SK-N-SH (cell line): ENCODE measurements around the gene TMCO4. TPM values are rescaled to one million over a fixed set of nuclear protein-coding genes. Genes with fewer than 3 reads are reported as not detected.

ENCODE experiments used
- CTCF ChIA-PET: fragments of 300-600, 350-600 bp; formaldehyde crosslinking; extraction: SDS; loops from one replicate; lab custom pipeline; 2021; lab: Yijun Ruan, JAX
- POLR2A ChIA-PET: fragments of 350-600 bp; sonication (Branson Sonifier 250); formaldehyde crosslinking; extraction: SDS; loops from one replicate; lab custom pipeline; 2020; ENCODE audit warnings: antibody characterized with exemption, inconsistent platforms; lab: Yijun Ruan, JAX
- DNase-seq: peaks from one replicate; pipeline ENCODE4 v3.0.0; 2012
- H2AFZ ChIP-seq: fragments of 200-600 bp; sonication (generic); 2 replicates; pipeline ENCODE4 v1.8.1; 2016; ENCODE audit warnings: antibody characterized with exemption, mild to moderate bottlenecking, low read depth
- H3F3A ChIP-seq: fragments of 200-600 bp; sonication (generic); replicated peaks from 2 replicates; pipeline ENCODE3; 2016; ENCODE audit warnings: antibody characterized with exemption, mild to moderate bottlenecking; ENCODE audit not compliant: insufficient read depth
- H3K27ac ChIP-seq, 2 experiments: fragments of 200-500 bp in 1 of 2; fragments of 200-600 bp in 1 of 2; sonication (Bioruptor generic) in 1 of 2; sonication (generic), shearing (Covaris generic) in 1 of 2; 2 replicates each; pipeline versions ENCODE4 v1.5.1 to v1.6.1; 2014 to 2016; ENCODE audit warnings: low read depth in 2 of 2, inconsistent platforms in 1 of 2, low read length in 1 of 2, mild to moderate bottlenecking in 1 of 2, mixed read lengths in 1 of 2
- H3K27me3 ChIP-seq: fragments of 200-600 bp; sonication (generic), shearing (Covaris generic); 2 replicates; pipeline ENCODE4 v1.6.1; 2016; ENCODE audit warnings: mixed run types; ENCODE audit not compliant: insufficient read depth
- H3K36me3 ChIP-seq, 2 experiments: fragments of 200-500 bp in 1 of 2; fragments of 200-600 bp in 1 of 2; sonication (Bioruptor generic) in 1 of 2; sonication (generic) in 1 of 2; replicated peaks in 1 of 2; 2 replicates each; pipeline versions ENCODE3 to v1.5.1; 2014 to 2016; ENCODE audit warnings: low read length in 1 of 2, mild to moderate bottlenecking in 1 of 2; ENCODE audit not compliant: insufficient read depth in 2 of 2, control insufficient read depth in 1 of 2
- H3K4me1 ChIP-seq, 2 experiments: fragments of 200-500 bp in 1 of 2; fragments of 200-600 bp in 1 of 2; sonication (Bioruptor generic) in 1 of 2; sonication (generic), shearing (Covaris generic) in 1 of 2; 2 replicates each; pipeline versions ENCODE4 v1.5.1 to v1.6.1; 2014 to 2016; ENCODE audit warnings: low read depth in 1 of 2, low read length in 1 of 2, mixed run types in 1 of 2; ENCODE audit not compliant: insufficient read depth in 2 of 2, control insufficient read depth in 1 of 2
- H3K4me2 ChIP-seq: fragments of 200-600 bp; sonication (generic), shearing (Covaris generic); 2 replicates; pipeline ENCODE4 v1.6.1; 2017; ENCODE audit warnings: mixed run types
- H3K4me3 ChIP-seq, 2 experiments: fragments of 200-500 bp in 1 of 2; fragments of 200-600 bp in 1 of 2; sonication (Bioruptor generic) in 1 of 2; sonication (generic), shearing (Covaris generic) in 1 of 2; 2 replicates each; pipeline versions ENCODE4 v1.5.1 to v1.8.1; 2014 to 2016; ENCODE audit warnings: low read depth in 2 of 2, inconsistent platforms in 1 of 2, low read length in 1 of 2, mild to moderate bottlenecking in 1 of 2, mixed read lengths in 1 of 2, moderate library complexity in 1 of 2
- H3K79me2 ChIP-seq: fragments of 200-600 bp; sonication (generic); 2 replicates; pipeline ENCODE4 v1.8.1; 2017; ENCODE audit warnings: mild to moderate bottlenecking; ENCODE audit not compliant: insufficient read depth
- H3K9ac ChIP-seq: fragments of 200-600 bp; sonication (generic); 2 replicates; pipeline ENCODE4 v1.6.1; 2017; ENCODE audit warnings: mixed run types
- H3K9me2 ChIP-seq: fragments of 200-600 bp; sonication (generic); 2 replicates; pipeline ENCODE4 v1.6.1; 2017; ENCODE audit warnings: mixed run types
- H3K9me3 ChIP-seq: fragments of 200-600 bp; sonication (generic); 2 replicates; pipeline ENCODE4 v1.6.1; 2017; ENCODE audit warnings: mixed run types, mild to moderate bottlenecking, moderate library complexity
- H4K20me1 ChIP-seq: fragments of 200-600 bp; sonication (generic); 2 replicates; pipeline ENCODE4 v1.6.1; 2017; ENCODE audit warnings: mild to moderate bottlenecking, mixed run types; ENCODE audit not compliant: insufficient read depth
- MEF2A ChIP-seq: IDR thresholded peaks from 2 replicates; pipeline ENCODE4 v1.4.0; 2012; ENCODE audit warnings: low read depth, borderline replicate concordance
- MXI1 ChIP-seq: IDR thresholded peaks from 2 replicates; pipeline ENCODE4 v1.6.1; 2012; ENCODE audit warnings: mild to moderate bottlenecking, low read depth, low read length, improper control_type of control experiment
- NRF1 ChIP-seq: IDR thresholded peaks from 2 replicates; pipeline ENCODE4 v1.6.1; 2012; ENCODE audit warnings: low read depth, mild to moderate bottlenecking, low read length
- REST ChIP-seq: IDR thresholded peaks from 2 replicates; pipeline ENCODE4 v1.6.1; 2012; ENCODE audit warnings: mild to moderate bottlenecking, low read depth, low read length, moderate library complexity
- TCF12 ChIP-seq: IDR thresholded peaks from 2 replicates; pipeline ENCODE4 v1.4.0; 2012
- TEAD4 ChIP-seq: IDR thresholded peaks from 2 replicates; pipeline ENCODE4 v1.4.0; 2012; ENCODE audit warnings: mild to moderate bottlenecking, borderline replicate concordance; ENCODE audit not compliant: insufficient read depth
- USF1 ChIP-seq: IDR thresholded peaks from 2 replicates; pipeline ENCODE4 v1.4.0; 2012; ENCODE audit warnings: low read depth, borderline replicate concordance
- USF2 ChIP-seq: fragments of 150-350 bp; IDR thresholded peaks from 2 replicates; pipeline ENCODE4 v1.6.1; 2017; ENCODE audit warnings: antibody characterized with exemption, low read length, low read depth, borderline replicate concordance
- YY1 ChIP-seq: IDR thresholded peaks from 2 replicates; pipeline ENCODE4 v1.4.0; 2012; ENCODE audit warnings: low read depth, mild to moderate bottlenecking
- ZBTB33 ChIP-seq: IDR thresholded peaks from 2 replicates; pipeline ENCODE4 v1.4.0; 2012; ENCODE audit warnings: low read depth, borderline replicate concordance
- WGBS: methylation state at CpG from one replicate; pipeline ENCODE4 v1.1.6; 2017; ENCODE audit warnings: low lambda C conversion rate; 5-methylcytosine and 5-hydroxymethylcytosine counted together
- polyA plus RNA-seq, 3 experiments: library from polyadenylated mRNA; depleted of rRNA; stranded (reverse); fragments of >200 nt; gene quantifications; 2 replicates each; pipeline ENCODE4 v1.2.3, GENCODE V29; 2012

The TMCO4 gene
- polyA plus RNA-seq, 1 of the 3 experiments (the other 2 are of a cell fraction), result 4.2 TPM

GRCh38 chr1:19682257-19682656 is 117.5 kb downstream of the TMCO4 start (continued):
- no peak for TF ChIP-seq ZBTB33

GRCh38 chr1:19680644-19681043 is 119.1 kb downstream of the TMCO4 start:
- 83% methylated on average over 4 of the region's 7 CpGs for WGBS
- Histone ChIP-seq H3F3A (no peaks in the 10 kb centered on the region), H3K9ac (no peak overlapping the region), H3K27ac (no peak overlapping the region), H3K4me3 (no peak overlapping the region), H3K9me2 (no peaks in the 10 kb centered on the region), H2AFZ (no peak overlapping the region), H3K4me2 (no peak overlapping the region), H3K4me1 (peaks cover 0 to 6% of the 10 kb centered on the region in 2 experiments; a peak in 1 of 4 replicates), H3K36me3 (no peaks in the 10 kb centered on the region), H3K27me3 (no peaks in the 10 kb centered on the region), H3K9me3 (no peaks in the 10 kb centered on the region), H3K79me2 (no peaks in the 10 kb centered on the region), H4K20me1 (no peaks in the 10 kb centered on the region)
- DNase-seq, result no peak
- POLR2A ChIA-PET, result no interaction called here
- TF ChIP-seq REST, result peak; percentile 73; the same call in 1 of the 2 replicates
- no peak for TF ChIP-seq USF1
- CTCF ChIA-PET, result interaction anchor here (1.1 to 33.1 kb wide), 4 partner anchors 11 to 27 kb away, joined by 3 to 553 read pairs (median 6); no protein-coding TSS in a partner anchor

GRCh38 chr1:19679691-19680090 is 120.0 kb downstream of the TMCO4 start:
- CTCF ChIA-PET, result interaction anchor here (1.0 to 33.1 kb wide), 2 partner anchors 18 to 28 kb away, joined by 7 to 553 read pairs; no protein-coding TSS in a partner anchor
- TF ChIP-seq TEAD4, result no peak
- TF ChIP-seq NRF1, result no peak
- TF ChIP-seq USF2, result no peak
- no peak for TF ChIP-seq YY1
- TF ChIP-seq TCF12, result no peak
- TF ChIP-seq MEF2A, result no peak
- no peak for TF ChIP-seq MXI1

More at GRCh38 chr1:19679691-19680090, 120.0 kb downstream of the TMCO4 start:
- peaks cover 0 to 6% of the 10 kb centered on the region in 2 experiments; a peak in 1 of 4 replicates for H3K4me1 ChIP-seq
- no peaks in the 10 kb centered on the region for H3K27me3 ChIP-seq
- no peak overlapping the region for H3K4me2 ChIP-seq
- no peaks in the 10 kb centered on the region for H3F3A ChIP-seq
- H3K79me2 ChIP-seq, result no peaks in the 10 kb centered on the region
- H3K9ac ChIP-seq, result no peak overlapping the region
- H3K36me3 ChIP-seq, result no peaks in the 10 kb centered on the region
- no peak overlapping the region for H2AFZ ChIP-seq
- no peaks in the 10 kb centered on the region for H4K20me1 ChIP-seq
- no peak overlapping the region for H3K4me3 ChIP-seq
- 23% methylated on average over 2 of the region's 4 CpGs for WGBS
- H3K27ac ChIP-seq, result no peak overlapping the region
- no peaks in the 10 kb centered on the region for H3K9me3 ChIP-seq
- POLR2A ChIA-PET, result no interaction called here
- H3K9me2 ChIP-seq, result no peaks in the 10 kb centered on the region
- DNase-seq, result no peak
